Measurements from ENCODE around the gene ZNF782.

GRCh38 chr9:96853781-96854650, at the start of gene ZNF782:
- TF ChIP-seq ZNF274 (IDR thresholded peaks at IDR 0.05; ENCODE audit: low read depth, low read length): no peak
- TF ChIP-seq SUZ12 (IDR thresholded peaks at IDR 0.05; ENCODE audit: extremely low read depth, insufficient read depth, insufficient read length): no peak
- TF ChIP-seq YY1 (IDR thresholded peaks at IDR 0.05; ENCODE audit: insufficient read depth, insufficient read length): no peak
